Measurements from ENCODE around the gene AVP. TPM values are rescaled to one million over a fixed set of nuclear protein-coding genes. Genes with fewer than 3 reads are reported as not detected.

The AVP gene
- total RNA-seq, 1 donor from 2014 or later, result 0.38 TPM

GRCh38 chr20:3041854-3042409 is 42.6 kb downstream of the AVP start:
- no peak for DNase-seq
- Histone ChIP-seq H3K4me3 (peak overlapping the region; percentile 11), H3K36me3 (peaks cover 37% of the 10 kb centered on the region), H3K9me3 (replicated peaks) (no peaks in the 10 kb centered on the region), H3K27ac (replicated peaks) (peak overlapping the region; percentile 96), H3K27me3 (ENCODE audit: low read depth) (no peaks in the 10 kb centered on the region), H3K4me1 (peaks cover 39% of the 10 kb centered on the region)
- TF ChIP-seq CTCF (IDR thresholded peaks at IDR 0.05; ENCODE audit: borderline replicate concordance), result no peak
- intact Hi-C loops (cut with micrococcal nuclease), result no loop called here

GRCh38 chr20:3040086-3040485 is 44.4 kb downstream of the AVP start:
- peaks cover 23% of the 10 kb centered on the region for H3K4me1 ChIP-seq
- H3K9me3 ChIP-seq (replicated peaks), result no peaks in the 10 kb centered on the region
- TF ChIP-seq CTCF (IDR thresholded peaks at IDR 0.05; ENCODE audit: borderline replicate concordance), result no peak
- no peak overlapping the region for H3K27ac ChIP-seq (replicated peaks)
- peaks cover 55% of the 10 kb centered on the region for H3K36me3 ChIP-seq
- DNase-seq, result no peak
- no peak overlapping the region for H3K4me3 ChIP-seq
- intact Hi-C loops (cut with micrococcal nuclease), result no loop called here
- no peaks in the 10 kb centered on the region for H3K27me3 ChIP-seq (ENCODE audit: low read depth)

GRCh38 chr20:3039426-3039825 is 45.1 kb downstream of the AVP start:
- no peak for DNase-seq
- TF ChIP-seq CTCF (IDR thresholded peaks at IDR 0.05; ENCODE audit: borderline replicate concordance), result no peak
- Histone ChIP-seq H3K9me3 (replicated peaks) (no peaks in the 10 kb centered on the region), H3K27me3 (ENCODE audit: low read depth) (no peaks in the 10 kb centered on the region), H3K27ac (replicated peaks) (no peak overlapping the region), H3K4me1 (peaks cover 17% of the 10 kb centered on the region), H3K36me3 (peaks cover 58% of the 10 kb centered on the region), H3K4me3 (no peak overlapping the region)
- intact Hi-C loops (cut with micrococcal nuclease), result no loop called here

DNA sequence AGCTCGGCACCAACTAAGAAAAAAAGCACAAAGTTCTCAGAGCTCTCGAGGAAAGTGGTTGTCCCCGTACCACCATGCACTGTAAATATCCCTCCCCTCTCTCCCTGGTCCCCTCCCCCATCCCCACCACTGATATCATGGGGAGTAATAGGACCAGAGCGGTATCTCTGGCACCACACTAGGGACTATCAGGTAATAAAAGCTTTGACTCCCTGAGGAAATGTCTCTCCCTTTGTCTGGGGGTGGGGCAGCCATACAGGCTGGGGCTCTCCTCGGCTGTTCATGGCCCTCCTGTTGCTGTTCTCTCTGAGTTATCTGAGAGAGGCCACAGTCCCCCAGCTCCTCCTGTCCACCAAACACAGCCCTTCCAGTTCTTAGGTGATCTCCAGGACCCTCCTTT is 46.1 kb downstream of the AVP start:
- no peak for DNase-seq
- H3K27ac ChIP-seq (replicated peaks), result no peak overlapping the region
- no peak for TF ChIP-seq CTCF (IDR thresholded peaks at IDR 0.05; ENCODE audit: borderline replicate concordance)
- peaks cover 58% of the 10 kb centered on the region for H3K36me3 ChIP-seq
- H3K4me3 ChIP-seq, result no peak overlapping the region
- peaks cover 17% of the 10 kb centered on the region for H3K4me1 ChIP-seq
- no peaks in the 10 kb centered on the region for H3K27me3 ChIP-seq (ENCODE audit: low read depth)
- no peaks in the 10 kb centered on the region for H3K9me3 ChIP-seq (replicated peaks)
- intact Hi-C loops (cut with micrococcal nuclease), result no loop called here

- DNase-seq, result no peak
- no peaks in the 10 kb centered on the region for H3K27me3 ChIP-seq (ENCODE audit: low read depth)
- no peak for TF ChIP-seq CTCF (IDR thresholded peaks at IDR 0.05; ENCODE audit: borderline replicate concordance)
- H3K4me3 ChIP-seq, result no peak overlapping the region
- H3K36me3 ChIP-seq, result peaks cover 58% of the 10 kb centered on the region
- intact Hi-C loops (cut with micrococcal nuclease), result no loop called here
- H3K27ac ChIP-seq (replicated peaks), result no peak overlapping the region
- no peaks in the 10 kb centered on the region for H3K9me3 ChIP-seq (replicated peaks)
- peaks cover 17% of the 10 kb centered on the region for H3K4me1 ChIP-seq
These were observed 46.9 kb downstream of the AVP start for GRCh38 chr20:3037654-3038053.

All from left ventricle myocardium inferior (tissue), 1 donor.